NCI-H748 treated with DMSO at 0.1 percent for 48 hours (cell line): ENCODE measurements around the gene SHB.
"Not testable (repeated sequence)": the region's sequence is repeated elsewhere in the genome, so short reads cannot be mapped to it uniquely, and the experiment has no call there.

ENCODE experiments used
- DNase-seq: peaks from one replicate; lab custom pipeline; 2025; lab: John Stamatoyannopoulos, UW

SHB gene

GRCh38 chr9:38063363-38063707 is 5.7 kb downstream of the SHB start:
- DNase-seq, result no peak

- DNase-seq, result no peak
These were observed 6.3 kb downstream of the SHB start for GRCh38 chr9:38062498-38063362.

- no peak for DNase-seq
These were observed 6.9 kb downstream of the SHB start for GRCh38 chr9:38062106-38062497.

DNA sequence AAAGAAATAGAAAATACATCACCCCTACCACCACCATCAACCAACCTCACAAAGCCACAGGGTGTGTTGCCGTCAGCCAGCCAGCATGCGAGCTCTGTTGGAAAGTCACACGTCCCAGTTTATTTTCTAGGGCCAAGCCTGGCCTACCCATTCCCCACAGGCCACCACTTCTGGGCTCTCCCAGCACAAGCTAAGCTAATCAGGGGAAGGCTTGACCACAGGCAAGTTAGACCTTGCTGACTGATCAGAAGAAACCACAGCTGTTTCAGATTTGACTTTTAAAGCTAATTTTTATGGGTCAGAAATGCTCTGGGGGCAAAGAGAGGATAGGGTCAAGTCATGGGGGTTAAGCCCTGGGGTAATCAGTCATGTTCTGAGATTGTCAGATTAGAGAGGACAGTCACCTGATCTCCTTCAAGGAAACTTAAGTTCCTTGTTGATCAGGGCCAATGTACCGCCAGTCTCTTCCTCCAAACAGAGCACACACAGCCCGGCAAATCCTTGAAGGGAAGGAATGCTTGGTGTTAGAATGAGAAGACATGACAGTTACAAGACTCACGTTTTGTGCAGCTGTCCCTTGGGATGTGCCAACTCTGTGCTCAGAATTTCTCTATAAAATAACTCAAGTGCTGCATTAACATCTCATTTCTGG is 7.6 kb downstream of the SHB start:
- DNase-seq, result no peak

DNA sequence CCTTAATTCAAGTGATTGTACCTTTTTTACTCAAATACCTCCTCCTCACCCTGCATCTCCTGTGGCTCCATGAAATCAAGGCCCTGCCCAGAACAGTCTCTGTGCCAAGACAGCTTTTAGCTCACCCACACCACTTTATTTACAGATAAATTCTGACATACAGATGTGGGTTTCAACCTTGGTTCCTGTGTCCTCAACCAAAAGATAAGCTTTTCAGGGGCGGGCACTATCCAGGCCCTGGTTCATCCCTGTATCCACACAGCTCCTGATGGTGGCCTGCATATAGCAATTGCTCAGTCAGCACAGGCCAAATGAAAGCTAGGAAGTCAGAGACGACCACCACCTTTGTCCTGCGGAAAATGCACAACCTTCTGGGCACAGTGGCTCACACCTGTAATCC is 8.3 kb downstream of the SHB start:
- DNase-seq, result no peak

DNA sequence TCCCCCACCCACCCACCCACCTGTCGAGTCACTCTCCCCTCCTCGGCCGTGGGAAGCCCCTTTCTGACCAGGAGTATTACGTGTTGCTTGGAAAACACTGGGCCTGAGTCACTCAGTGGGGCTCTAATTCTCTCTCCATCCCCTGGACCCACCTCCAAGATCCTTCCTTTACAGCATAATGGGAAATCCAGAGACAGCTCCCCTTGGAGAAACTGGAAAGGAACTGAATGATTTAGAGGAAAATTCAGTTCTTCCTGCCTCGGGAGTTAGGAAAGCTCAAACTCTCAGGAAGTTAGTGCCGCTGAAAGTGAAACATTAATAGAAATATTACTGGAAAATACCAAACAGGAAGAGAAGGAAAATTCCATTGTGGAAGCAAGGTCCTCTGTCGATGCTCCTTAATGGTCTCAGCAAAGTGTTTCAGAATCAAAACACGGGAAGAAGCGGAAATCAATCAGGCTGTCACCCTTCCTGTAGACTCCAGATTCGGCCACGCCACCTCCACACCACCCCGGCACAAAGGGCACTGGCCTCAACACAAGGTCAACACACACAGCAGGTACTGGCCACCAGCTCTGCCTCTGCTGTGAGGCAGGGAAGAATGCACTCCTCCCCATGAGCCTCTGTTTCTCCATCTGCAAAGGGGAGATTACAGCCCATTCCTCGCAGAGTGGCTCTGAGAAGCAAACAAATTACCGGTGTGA is 9.6 kb downstream of the SHB start:
- no peak for DNase-seq

DNA sequence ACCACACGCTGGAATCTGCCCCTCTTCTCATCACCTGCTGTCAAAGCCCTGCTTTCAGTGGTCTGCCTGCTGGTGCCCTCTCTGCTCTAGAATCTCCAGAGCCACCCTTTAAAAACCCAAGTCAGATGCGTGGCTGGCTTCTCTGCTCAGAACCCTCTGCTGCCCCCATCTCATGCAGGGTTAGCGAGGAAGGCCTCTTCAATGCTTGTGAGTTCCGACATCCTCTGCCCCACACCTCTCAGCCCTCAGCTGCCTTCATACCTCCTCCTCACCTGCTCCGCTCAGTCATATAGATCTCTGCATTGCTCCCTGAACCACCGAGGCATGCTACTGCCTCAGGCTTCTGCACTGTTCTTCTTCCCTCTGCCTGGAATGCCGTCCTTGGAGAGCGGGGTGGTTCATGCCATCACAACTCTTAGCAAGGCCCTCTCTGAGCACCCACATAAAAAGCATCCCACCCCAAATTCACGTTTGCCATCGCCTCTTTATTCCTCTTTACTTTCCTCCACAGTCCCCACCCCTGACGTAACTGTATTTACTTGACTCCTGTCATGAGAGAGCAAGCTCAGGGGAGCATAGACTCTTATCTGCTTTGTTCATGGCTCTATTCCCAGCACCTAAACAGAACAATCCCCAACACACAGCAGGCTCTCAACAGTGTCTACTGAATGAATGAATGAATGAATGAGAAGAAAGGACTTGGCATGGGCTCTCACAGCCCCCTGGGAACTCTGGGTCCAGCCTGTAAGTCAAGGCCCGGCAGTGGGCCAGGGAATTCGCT is 10.4 kb downstream of the SHB start:
- no peak for DNase-seq

DNA sequence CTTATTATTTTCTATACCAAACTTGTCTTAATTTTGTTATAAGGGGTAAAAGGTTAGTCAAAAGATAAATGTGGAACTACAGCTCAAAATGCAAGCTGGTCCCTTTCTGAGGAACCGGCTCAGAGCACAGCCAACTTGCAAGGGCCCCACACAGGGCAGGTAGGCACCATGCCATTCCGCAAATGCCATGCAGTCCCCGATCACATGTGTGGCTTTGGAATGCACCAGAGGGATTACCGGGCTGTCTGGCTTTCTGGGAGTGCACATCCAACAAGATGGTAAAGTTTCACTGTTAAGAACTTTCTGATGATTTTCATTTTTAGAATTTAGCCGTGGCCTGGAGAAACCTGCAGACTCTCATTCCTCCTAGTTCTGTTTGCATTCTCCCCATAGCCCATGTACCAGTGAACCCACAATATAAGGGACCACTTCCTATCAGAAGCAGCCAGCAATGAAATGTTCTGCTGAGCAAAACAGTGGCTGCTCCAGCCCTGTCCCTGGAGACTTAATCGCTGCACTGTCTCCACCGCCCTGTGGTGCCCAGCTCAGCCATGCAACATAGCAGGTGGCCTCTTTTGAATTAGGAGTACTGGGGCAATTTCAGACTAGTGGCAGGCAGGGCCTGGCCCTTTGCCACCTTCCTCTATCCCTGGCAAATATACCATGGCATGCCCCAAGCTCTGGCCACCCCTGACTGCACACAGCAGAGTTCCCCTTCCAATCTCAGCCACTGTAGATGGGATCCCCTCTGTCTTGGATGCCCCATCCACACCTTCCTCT is 11.4 kb downstream of the SHB start:
- no peak for DNase-seq

GRCh38 chr9:38054653-38055052 is 14.4 kb downstream of the SHB start:
- no peak for DNase-seq

DNA sequence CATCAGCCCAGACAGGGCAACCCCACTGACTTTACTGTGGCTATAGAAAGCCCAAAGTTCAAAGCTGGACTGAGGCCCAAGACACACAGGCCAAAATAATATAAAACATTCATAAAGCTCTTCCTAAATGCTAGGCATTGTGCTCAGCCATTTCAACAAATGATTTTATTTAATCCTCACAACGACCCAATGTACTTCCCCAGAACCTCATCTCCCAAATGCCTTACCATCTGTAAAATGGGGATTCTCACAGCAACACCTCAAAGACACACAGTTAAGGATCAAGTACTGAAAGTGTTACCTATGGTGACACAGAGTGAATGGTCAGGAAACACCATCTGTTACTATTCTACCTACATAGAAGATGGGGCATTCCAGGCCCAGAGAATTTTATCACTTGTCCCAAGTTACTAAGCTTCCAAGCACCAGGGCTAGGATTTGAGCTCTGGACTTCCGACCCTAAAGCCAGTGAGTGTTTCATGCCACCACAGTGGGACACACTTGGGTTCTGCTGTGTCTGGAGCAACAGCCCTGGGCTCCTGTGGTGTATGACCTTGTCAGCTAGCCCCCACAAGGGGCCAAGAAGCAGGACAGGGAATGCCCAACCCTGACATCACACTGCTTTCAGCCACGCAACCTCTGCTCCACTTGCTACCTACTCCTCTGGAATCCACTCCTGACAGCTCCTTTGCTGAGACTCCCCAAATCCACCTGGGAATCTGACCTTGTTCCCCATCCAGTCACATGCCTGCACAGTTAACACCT is 15.1 kb downstream of the SHB start:
- DNase-seq, result no peak

GRCh38 chr9:38051780-38052546 is 17.1 kb downstream of the SHB start:
- no peak for DNase-seq

DNA sequence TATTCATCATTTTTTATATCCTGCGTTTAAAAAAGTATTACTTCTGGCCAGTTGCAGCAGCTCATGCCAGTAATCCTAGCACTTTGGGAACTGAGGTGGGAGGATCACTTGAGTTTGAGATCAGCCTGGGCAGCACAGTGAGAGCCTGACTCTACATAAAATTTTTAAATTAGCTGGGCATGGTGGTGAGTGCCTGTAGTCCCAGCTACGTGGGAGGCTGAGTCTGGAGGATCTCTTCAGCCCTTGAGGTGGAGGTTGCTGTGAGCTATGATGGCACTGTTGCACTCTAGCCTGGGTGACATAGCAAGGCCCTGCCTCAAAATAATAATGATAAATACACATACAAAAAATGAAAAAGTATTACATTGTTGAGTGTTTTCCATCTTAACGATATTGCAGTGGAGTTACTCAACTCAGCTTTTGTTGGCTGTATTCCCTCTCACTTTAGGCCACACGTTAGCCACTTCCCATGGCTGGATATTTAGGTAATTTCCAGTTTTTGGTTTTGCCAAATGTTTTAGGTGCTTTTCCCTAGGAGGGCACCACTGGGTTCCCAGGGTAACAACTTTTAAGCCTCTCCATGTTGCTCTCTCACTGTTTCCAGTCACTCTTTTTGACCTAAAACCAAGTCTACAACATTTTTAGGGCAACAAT is 20.6 kb downstream of the SHB start:
- DNase-seq, result no peak

DNA sequence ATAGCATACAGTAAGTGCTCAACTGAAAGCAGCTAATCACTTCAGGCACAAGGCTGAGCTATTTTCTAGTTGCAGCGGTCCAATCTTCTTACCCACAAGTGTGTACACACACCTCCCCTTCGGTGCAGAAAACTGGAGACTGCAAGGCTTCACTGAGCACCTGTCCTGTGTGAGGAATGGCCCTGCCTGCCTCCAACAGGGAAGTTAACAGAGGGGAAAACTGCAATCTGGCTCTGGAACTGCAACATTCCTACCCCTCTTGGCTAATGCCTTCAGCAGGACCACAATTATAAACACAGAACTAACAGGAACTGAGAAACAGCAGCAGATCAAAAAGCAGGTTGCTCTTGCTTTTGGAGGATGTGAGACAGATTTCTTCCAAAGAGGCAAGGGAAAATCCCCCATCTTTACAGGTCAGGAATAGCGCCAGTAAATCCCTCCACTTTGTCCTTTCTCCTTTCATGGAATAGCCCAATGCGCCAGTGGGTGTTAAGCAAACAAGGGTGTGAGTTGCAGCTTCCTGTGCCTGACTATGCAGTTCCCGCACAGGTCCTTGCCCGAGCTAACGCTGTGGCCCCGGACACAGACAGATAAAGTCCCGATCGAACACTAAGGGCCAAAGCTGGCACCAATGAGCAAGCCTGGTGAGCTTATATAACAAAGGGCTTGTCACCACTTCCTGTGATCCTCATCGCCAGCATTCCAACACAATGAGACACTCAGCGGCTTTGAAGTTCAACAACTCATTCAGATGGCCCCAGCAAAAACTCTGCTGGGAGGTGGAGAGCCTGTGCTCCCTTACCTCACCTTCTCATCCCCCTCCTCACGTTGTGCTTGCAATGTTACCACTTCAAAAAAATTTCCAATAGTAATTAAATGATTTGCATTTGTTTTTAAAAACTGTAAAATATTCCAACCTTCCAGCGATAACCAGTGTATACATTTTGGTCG is 21.5 kb downstream of the SHB start:
- DNase-seq, result no peak

DNA sequence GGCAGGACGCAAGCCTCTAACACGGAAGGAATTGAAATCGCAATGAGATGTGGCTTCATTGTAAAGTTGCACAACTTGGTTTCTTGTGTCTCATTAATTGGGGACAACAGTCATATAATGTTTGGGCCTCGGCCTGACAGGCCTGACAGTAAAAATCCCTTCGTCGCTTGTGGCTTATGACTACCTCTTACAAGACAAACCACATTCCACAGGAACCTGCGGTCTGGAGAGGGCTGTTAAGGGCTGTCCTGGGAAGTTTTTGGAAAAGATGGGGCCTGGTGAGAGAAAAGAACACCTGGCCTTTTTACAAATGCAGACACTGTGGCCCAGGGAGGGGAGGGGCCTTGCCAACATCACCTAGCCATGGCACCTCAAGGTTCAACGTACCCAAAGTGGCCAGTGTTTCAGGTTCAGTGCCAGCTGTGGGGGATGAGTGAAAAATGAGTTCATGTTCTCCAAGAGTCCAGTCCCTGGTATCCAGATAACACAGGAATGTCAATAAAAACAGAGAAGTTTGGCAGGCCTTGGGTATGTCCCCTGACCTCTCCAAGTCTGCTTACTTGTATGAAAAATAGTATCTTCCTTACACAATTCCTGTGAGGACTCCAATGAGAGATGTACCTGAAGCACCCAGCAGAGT is 22.2 kb downstream of the SHB start:
- DNase-seq, result no peak

GRCh38 chr9:38045939-38046338 is 23.1 kb downstream of the SHB start:
- not testable (repeated sequence) for DNase-seq

DNA sequence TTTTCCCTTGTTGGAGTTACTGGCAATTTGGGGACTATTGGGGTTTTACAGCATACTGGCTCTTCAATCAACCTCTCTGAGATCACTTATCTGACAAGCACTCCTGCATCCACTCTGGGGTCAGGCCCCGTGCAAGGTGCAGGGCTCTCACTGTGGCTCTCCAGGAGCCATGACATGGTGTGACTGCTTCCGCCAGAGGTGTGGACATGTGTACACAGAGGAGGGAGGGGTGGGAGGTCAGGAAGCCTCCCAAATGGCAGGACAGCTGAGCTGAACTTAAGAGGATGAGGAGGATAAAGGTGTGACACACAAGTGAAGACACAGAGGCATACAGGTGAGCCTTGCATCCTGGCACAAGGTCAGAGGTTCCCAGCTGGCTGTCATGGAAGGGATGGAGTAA is 24.3 kb downstream of the SHB start:
- DNase-seq, result no peak

DNA sequence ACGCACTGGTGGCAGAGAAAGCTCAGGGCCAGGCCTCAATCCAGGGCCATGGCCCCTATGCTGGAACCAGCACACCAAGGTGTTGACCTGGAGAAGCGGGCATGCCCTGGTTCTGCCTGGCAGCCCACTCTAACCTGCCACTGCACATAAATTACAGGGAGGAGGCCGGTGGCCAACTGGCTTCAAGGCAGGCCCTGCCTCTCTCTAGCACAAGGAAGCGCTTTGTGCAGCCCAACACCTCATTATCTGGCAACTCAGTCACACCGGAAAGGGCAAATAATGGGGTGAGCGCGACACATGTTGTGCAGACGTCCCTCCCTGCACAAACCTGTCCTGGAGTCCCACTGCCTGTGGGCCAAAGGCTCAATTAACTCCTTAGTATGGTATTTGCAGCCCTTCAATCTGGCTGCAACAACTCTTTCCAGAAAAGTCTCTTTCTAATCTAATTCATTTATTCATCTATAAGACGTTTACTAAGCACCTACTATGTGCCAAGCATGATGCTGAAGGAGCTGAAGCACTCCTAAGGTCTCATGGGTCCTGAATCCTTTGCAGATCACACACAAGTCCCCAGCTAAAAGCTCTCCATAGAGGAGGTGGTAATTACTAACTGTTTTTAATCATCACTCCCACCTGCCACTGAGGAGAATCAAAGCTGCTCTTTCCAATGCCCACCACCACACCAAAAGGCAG is 24.9 kb downstream of the SHB start:
- DNase-seq, result no peak
